GM23338 (cell line): ENCODE results near the gene AIMP1. TPM values are rescaled to one million over a fixed set of nuclear protein-coding genes. Genes with fewer than 3 reads are reported as not detected.

Source experiments
- ATAC-seq: fragments of 200-7000 bp; cut with Tn5 transposase; 3 replicates; pipeline ENCODE4 v1.9.1; 2020
- DNase-seq: peaks from one replicate; pipeline ENCODE4 v3.0.0-alpha.2; 2015; ENCODE audit warnings: low spot score
- H2AFZ ChIP-seq: fragments of 200-600 bp; sonication (generic); 2 replicates; pipeline ENCODE4 v1.8.0; 2016; ENCODE audit warnings: antibody characterized with exemption, mild to moderate bottlenecking, moderate library complexity
- H3F3A ChIP-seq: fragments of 200-600 bp; sonication (generic); replicated peaks from 2 replicates; pipeline ENCODE4 v1.8.0; 2017; ENCODE audit warnings: antibody characterized with exemption, mixed run types, low read depth
- H3K27ac ChIP-seq: fragments of 200-600 bp; sonication (generic); 2 replicates; pipeline ENCODE4 v1.6.1; 2016; ENCODE audit warnings: low read depth
- H3K27me3 ChIP-seq: fragments of 200-600 bp; sonication (generic); 2 replicates; pipeline ENCODE4 v1.8.0; 2016; ENCODE audit warnings: mild to moderate bottlenecking, mixed run types, moderate library complexity; ENCODE audit not compliant: insufficient read depth
- H3K36me3 ChIP-seq: fragments of 200-600 bp; sonication (generic); 2 replicates; pipeline ENCODE4 v1.8.0; 2016; ENCODE audit warnings: mild to moderate bottlenecking; ENCODE audit not compliant: insufficient read depth
- H3K4me1 ChIP-seq: fragments of 200-600 bp; sonication (generic); 2 replicates; pipeline ENCODE4 v1.8.0; 2016; ENCODE audit warnings: mild to moderate bottlenecking, moderate library complexity; ENCODE audit not compliant: insufficient read depth
- H3K4me2 ChIP-seq: fragments of 200-600 bp; sonication (generic); 2 replicates; pipeline ENCODE4 v1.7.1; 2017; ENCODE audit warnings: mixed run types
- H3K4me3 ChIP-seq: fragments of 200-600 bp; sonication (generic); 2 replicates; pipeline ENCODE4 v1.6.1; 2016; ENCODE audit warnings: mixed run types
- H3K79me2 ChIP-seq: fragments of 200-600 bp; sonication (generic); replicated peaks from 2 replicates; pipeline ENCODE4 v1.8.0; 2017; ENCODE audit warnings: mild to moderate bottlenecking; ENCODE audit not compliant: insufficient read depth
- H3K9me2 ChIP-seq: fragments of 200-600 bp; sonication (generic); 2 replicates; pipeline ENCODE4 v1.8.0; 2017; ENCODE audit not compliant: insufficient read depth
- H4K20me1 ChIP-seq: fragments of 200-600 bp; sonication (generic); replicated peaks from 2 replicates; pipeline ENCODE4 v1.8.0; 2017; ENCODE audit warnings: mild to moderate bottlenecking; ENCODE audit not compliant: insufficient read depth
- H3K27ac Mint-ChIP-seq: 2 replicates; pipeline ENCODE4 v1.8.0; 2020; ENCODE audit warnings: inconsistent platforms, mild to moderate bottlenecking, moderate library complexity, mixed read lengths
- H3K27me3 Mint-ChIP-seq: 3 replicates; pipeline ENCODE4 v1.8.0; 2022; ENCODE audit warnings: low read depth, mild to moderate bottlenecking, moderate library complexity, mixed read lengths, inconsistent platforms; ENCODE audit not compliant: insufficient read depth, poor library complexity
- H3K36me3 Mint-ChIP-seq: 3 replicates; pipeline ENCODE4 v1.8.0; 2021; ENCODE audit warnings: low read depth, mild to moderate bottlenecking, inconsistent platforms, moderate library complexity, mixed read lengths
- H3K4me1 Mint-ChIP-seq: 3 replicates; pipeline ENCODE4 v1.8.0; 2020; ENCODE audit warnings: mild to moderate bottlenecking, inconsistent platforms, mixed read lengths
- H3K4me3 Mint-ChIP-seq: 3 replicates; pipeline ENCODE4 v1.8.0; 2021; ENCODE audit warnings: moderate library complexity, mild to moderate bottlenecking, inconsistent platforms, mixed read lengths
- H3K9me3 Mint-ChIP-seq: 3 replicates; pipeline ENCODE4 v1.8.0; 2020; ENCODE audit warnings: moderate library complexity, mild to moderate bottlenecking, inconsistent platforms, mixed read lengths
- CREB1 ChIP-seq: fragments of 250-450 bp; sonication (Bioruptor Pico); IDR thresholded peaks from 2 replicates; pipeline ENCODE4 v1.5.0; 2020; ENCODE audit warnings: low read depth, mild to moderate bottlenecking, moderate library complexity
- ETS1 ChIP-seq: IDR thresholded peaks from 2 replicates; pipeline ENCODE4 v1.6.1; 2016; ENCODE audit warnings: antibody characterized with exemption
- EZH2phosphoT487 ChIP-seq: fragments of 200-600 bp; sonication (generic); IDR thresholded peaks from one replicate; pipeline ENCODE4 v1.8.1; 2018; ENCODE audit warnings: antibody characterized with exemption; ENCODE audit not compliant: unreplicated experiment
- JUNB ChIP-seq: IDR thresholded peaks from one replicate; pipeline ENCODE4 v1.6.1; 2016; ENCODE audit warnings: antibody characterized with exemption; ENCODE audit not compliant: unreplicated experiment
- NANOG ChIP-seq: IDR thresholded peaks from 2 replicates; pipeline ENCODE4 v1.6.1; 2016; ENCODE audit warnings: antibody characterized with exemption, borderline replicate concordance
- POLR2AphosphoS5 ChIP-seq: IDR thresholded peaks from 2 replicates; pipeline ENCODE4 v1.6.1; 2016; ENCODE audit warnings: antibody characterized with exemption, low read depth
- ZNF331 ChIP-seq: fragments of 250-450 bp; sonication (Bioruptor Pico); IDR thresholded peaks from 2 replicates; pipeline ENCODE4 v1.5.0; 2020; ENCODE audit warnings: low read depth, mild to moderate bottlenecking, moderate library complexity
- ZNF462 ChIP-seq: fragments of 250-450 bp; sonication (Bioruptor Pico); IDR thresholded peaks from 2 replicates; pipeline ENCODE4 v1.5.0; 2020; ENCODE audit warnings: mild to moderate bottlenecking, moderate library complexity
- polyA plus RNA-seq: library from polyadenylated mRNA; unstranded; fragments of >200 nt; fragmentation: Nextera tagmentation; extraction: Ambion mirVana; gene quantifications from 2 replicates; pipeline ENCODE4 v1.2.1, GENCODE V29; 2016
- total RNA-seq: library from RNA; depleted of rRNA; stranded (reverse); fragments of >200 nt; shearing (Covaris generic); gene quantifications from 2 replicates; pipeline ENCODE4 v1.2.3, GENCODE V29; 2014

Gene AIMP1
- total and polyA plus RNA-seq, 2 experiments from 2014 or later, result 34.5 to 200 TPM

GRCh38 chr4:106270736-106271135, 45.6 kb upstream of the AIMP1 start:
- no peak overlapping the region for H3K27ac ChIP-seq
- no peak overlapping the region for H3K4me2 ChIP-seq
- peaks cover 6% of the 10 kb centered on the region for H3K36me3 Mint-ChIP-seq
- no peak overlapping the region for H3K4me3 Mint-ChIP-seq
- H3K27ac Mint-ChIP-seq, result no peak overlapping the region
- H3K9me3 Mint-ChIP-seq, result no peaks in the 10 kb centered on the region
- H3K27me3 ChIP-seq, result no peaks in the 10 kb centered on the region
- TF ChIP-seq CREB1 (CRISPR knock-in tag) (no peak), EZH2phosphoT487 (no peak), JUNB (no peak), POLR2AphosphoS5 (no peak)
- no peak for DNase-seq
- no peak overlapping the region for H3K4me3 ChIP-seq
- no peaks in the 10 kb centered on the region for H3K36me3 ChIP-seq
- peaks cover 10% of the 10 kb centered on the region; the same call in 1 of the 2 replicates for H3K4me1 ChIP-seq
- H2AFZ ChIP-seq, result no peak overlapping the region
- no peaks in the 10 kb centered on the region for H3K9me2 ChIP-seq
- H4K20me1 ChIP-seq, result no peaks in the 10 kb centered on the region
- H3K27me3 Mint-ChIP-seq, result no peaks in the 10 kb centered on the region
- no peak for ATAC-seq
- H3F3A ChIP-seq, result no peaks in the 10 kb centered on the region
- H3K79me2 ChIP-seq, result no peaks in the 10 kb centered on the region; the same call in none of the 2 replicates
- H3K4me1 Mint-ChIP-seq, result peaks cover 14% of the 10 kb centered on the region

GRCh38 chr4:106273831-106274230, 42.5 kb upstream of the AIMP1 start:
- Mint-ChIP-seq H3K9me3 (no peaks in the 10 kb centered on the region), H3K36me3 (peaks cover 6% of the 10 kb centered on the region), H3K27me3 (no peaks in the 10 kb centered on the region), H3K4me3 (no peak overlapping the region), H3K4me1 (peaks cover 14% of the 10 kb centered on the region), H3K27ac (0 out of 2 replicates have a peak overlapping the region, but pooled peaks have one; percentile 3)
- Histone ChIP-seq H2AFZ (no peak overlapping the region), H3K4me3 (no peak overlapping the region), H3K4me1 (peaks cover 10% of the 10 kb centered on the region; the same call in 1 of the 2 replicates), H3K9me2 (no peaks in the 10 kb centered on the region), H3K36me3 (no peaks in the 10 kb centered on the region), H3K79me2 (no peaks in the 10 kb centered on the region; the same call in none of the 2 replicates), H3K27ac (no peak overlapping the region), H3K27me3 (no peaks in the 10 kb centered on the region), H4K20me1 (no peaks in the 10 kb centered on the region), H3K4me2 (0 out of 2 replicates have a peak overlapping the region, but pooled peaks have one; percentile 19), H3F3A (no peaks in the 10 kb centered on the region)
- TF ChIP-seq NANOG (peak; percentile 54; the same call in 1 of the 2 replicates), POLR2AphosphoS5 (no peak)
- no peak for ATAC-seq
- peak; percentile 31 for DNase-seq

GRCh38 chr4:106277140-106277675, 39.1 kb upstream of the AIMP1 start:
- no peak overlapping the region for H3K27ac ChIP-seq
- TF ChIP-seq NANOG (no peak), ZNF462 (CRISPR knock-in tag) (no peak), ZNF331 (CRISPR knock-in tag) (no peak), ETS1 (no peak), CREB1 (CRISPR knock-in tag) (no peak)

More at GRCh38 chr4:106277140-106277675, 39.1 kb upstream of the AIMP1 start:
- H4K20me1 ChIP-seq, result no peaks in the 10 kb centered on the region
- no peaks in the 10 kb centered on the region for H3K36me3 ChIP-seq
- Mint-ChIP-seq H3K4me3 (no peak overlapping the region), H3K27ac (no peak overlapping the region), H3K4me1 (peaks cover 14% of the 10 kb centered on the region), H3K27me3 (no peaks in the 10 kb centered on the region), H3K9me3 (no peaks in the 10 kb centered on the region), H3K36me3 (peaks cover 6% of the 10 kb centered on the region)
- H3K4me1 ChIP-seq, result peaks cover 10% of the 10 kb centered on the region; the same call in 1 of the 2 replicates
- H3K79me2 ChIP-seq, result no peaks in the 10 kb centered on the region; the same call in 1 of the 2 replicates
- no peak overlapping the region for H2AFZ ChIP-seq
- no peak for DNase-seq
- no peak for ATAC-seq
- no peaks in the 10 kb centered on the region for H3F3A ChIP-seq
- no peak overlapping the region for H3K4me2 ChIP-seq
- H3K27me3 ChIP-seq, result no peaks in the 10 kb centered on the region
- no peaks in the 10 kb centered on the region for H3K9me2 ChIP-seq
- no peak overlapping the region for H3K4me3 ChIP-seq
